Measurements from ENCODE around the gene CYLD. TPM values are rescaled to one million over a fixed set of nuclear protein-coding genes. Genes with fewer than 3 reads are reported as not detected.

The CYLD gene
- polyA plus RNA-seq, 1 experiment, result 27.8 TPM

- Histone ChIP-seq H3K4me3 (ENCODE audit: low read depth, low read length) (no peak overlapping the region), H3K27ac (ENCODE audit: low read depth, low read length) (no peak overlapping the region), H3K27me3 (ENCODE audit: control insufficient read depth, insufficient read depth, low read length) (peaks cover 7% of the 10 kb centered on the region), H3K9me3 (ENCODE audit: control insufficient read depth, insufficient read depth, low read length) (no peaks in the 10 kb centered on the region)
- TF ChIP-seq CTCF (IDR thresholded peaks at IDR 0.05; ENCODE audit: low read depth, low read length), result no peak
- ChIA-PET POLR2A (no interaction called here), CTCF (interaction anchor here (2.3 kb wide), 1 partner anchor 13 kb away, joined by 14 read pairs; no protein-coding TSS in a partner anchor)
- no peak for DNase-seq (ENCODE audit: low read depth, low spot score)
Observed at GRCh38 chr16:50819706-50820105, 77.8 kb downstream of the CYLD start.

- peaks cover 7% of the 10 kb centered on the region for H3K27me3 ChIP-seq (ENCODE audit: control insufficient read depth, insufficient read depth, low read length)
- H3K27ac ChIP-seq (ENCODE audit: low read depth, low read length), result no peak overlapping the region
- ChIA-PET POLR2A (no interaction called here), CTCF (interaction anchor here (2.3 kb wide), 1 partner anchor 14 kb away, joined by 14 read pairs; no protein-coding TSS in a partner anchor)
- DNase-seq (ENCODE audit: low read depth, low spot score), result no peak
- H3K9me3 ChIP-seq (ENCODE audit: control insufficient read depth, insufficient read depth, low read length), result no peaks in the 10 kb centered on the region
- TF ChIP-seq CTCF (IDR thresholded peaks at IDR 0.05; ENCODE audit: low read depth, low read length), result no peak
- H3K4me3 ChIP-seq (ENCODE audit: low read depth, low read length), result no peak overlapping the region
Observed at GRCh38 chr16:50820225-50820624, 78.3 kb downstream of the CYLD start.

- peak; percentile 24; the same call in 1 of the 2 replicates for TF ChIP-seq CTCF (IDR thresholded peaks at IDR 0.05; ENCODE audit: low read depth, low read length)
- H3K27me3 ChIP-seq (ENCODE audit: control insufficient read depth, insufficient read depth, low read length), result peaks cover 7% of the 10 kb centered on the region
- H3K9me3 ChIP-seq (ENCODE audit: control insufficient read depth, insufficient read depth, low read length), result no peaks in the 10 kb centered on the region
- H3K4me3 ChIP-seq (ENCODE audit: low read depth, low read length), result no peak overlapping the region
- CTCF ChIA-PET, result interaction anchor here (0.6 to 2.3 kb wide), 2 partner anchors 15 to 629 kb away, joined by 4 to 14 read pairs; no protein-coding TSS in a partner anchor
- POLR2A ChIA-PET, result no interaction called here
- H3K27ac ChIP-seq (ENCODE audit: low read depth, low read length), result no peak overlapping the region
- no peak for DNase-seq (ENCODE audit: low read depth, low spot score)
Observed at GRCh38 chr16:50821586-50821985, 79.7 kb downstream of the CYLD start.

GRCh38 chr16:50822671-50823070, 80.8 kb downstream of the CYLD start:
- no peaks in the 10 kb centered on the region for H3K9me3 ChIP-seq (ENCODE audit: control insufficient read depth, insufficient read depth, low read length)
- no peak overlapping the region for H3K27ac ChIP-seq (ENCODE audit: low read depth, low read length)
- CTCF ChIA-PET, result interaction anchor here (1.2 kb wide), 1 partner anchor 17 kb away, joined by 10 read pairs; no protein-coding TSS in a partner anchor
- no peak overlapping the region for H3K4me3 ChIP-seq (ENCODE audit: low read depth, low read length)
- no peak for DNase-seq (ENCODE audit: low read depth, low spot score)
- POLR2A ChIA-PET, result no interaction called here
- peaks cover 5% of the 10 kb centered on the region for H3K27me3 ChIP-seq (ENCODE audit: control insufficient read depth, insufficient read depth, low read length)
- TF ChIP-seq CTCF (IDR thresholded peaks at IDR 0.05; ENCODE audit: low read depth, low read length), result no peak

- H3K4me3 ChIP-seq (ENCODE audit: low read depth, low read length), result no peak overlapping the region
- DNase-seq (ENCODE audit: low read depth, low spot score), result no peak
- TF ChIP-seq CTCF (IDR thresholded peaks at IDR 0.05; ENCODE audit: low read depth, low read length), result no peak
- no peaks in the 10 kb centered on the region for H3K9me3 ChIP-seq (ENCODE audit: control insufficient read depth, insufficient read depth, low read length)
- H3K27me3 ChIP-seq (ENCODE audit: control insufficient read depth, insufficient read depth, low read length), result peaks cover 2% of the 10 kb centered on the region
- CTCF ChIA-PET, result interaction anchor here (1.4 to 3.1 kb wide), 2 partner anchors 20 to 21 kb away, joined by 13 to 17 read pairs; no protein-coding TSS in a partner anchor
- H3K27ac ChIP-seq (ENCODE audit: low read depth, low read length), result no peak overlapping the region
- POLR2A ChIA-PET, result no interaction called here
Observed at GRCh38 chr16:50826797-50827316, 85.0 kb downstream of the CYLD start.

Measured in AG04450 (cell line).